Left lobe of liver (tissue), 2 donors: Measurements from ENCODE around the gene SOCS6. TPM values are rescaled to one million over a fixed set of nuclear protein-coding genes. Genes with fewer than 3 reads are reported as not detected.
"Not testable (repeated sequence)": the region's sequence is repeated elsewhere in the genome, so short reads cannot be mapped to it uniquely, and the experiment has no call there.

ENCODE experiments used
- ATAC-seq: fragments of 200-7000 bp; cut with Tn5 transposase; one replicate; pipeline ENCODE4 v1.9.1; 2020; ENCODE audit warnings: mild to moderate bottlenecking, moderate library complexity
- DNase-seq: peaks from one replicate; pipeline ENCODE4 v3.0.0-alpha.2; 2020; ENCODE audit warnings: low spot score
- total RNA-seq: library from RNA; stranded (reverse); gene quantifications from one replicate; pipeline ENCODE4 v1.2.1, GENCODE V29; 2021
- donor health status: DM: no; HTN: no; CAD: no; lungs with moderate emphysema.
- donor health status: DM: no; HTN: yes; CAD: no.

Gene SOCS6
- total RNA-seq, 1 donor from 2014 or later: 12.0 TPM

- no peak for DNase-seq
- ATAC-seq: no peak
Measured at GRCh38 chr18:70354771-70355170, 65.9 kb downstream of the SOCS6 start.

- ATAC-seq (no peak), DNase-seq (no peak)
Measured at GRCh38 chr18:70355620-70356385, 67.0 kb downstream of the SOCS6 start.

- not testable (repeated sequence) for ATAC-seq, DNase-seq
Measured at GRCh38 chr18:70358105-70358406, 69.2 kb downstream of the SOCS6 start.

- ATAC-seq: no peak
- DNase-seq: no peak
Measured at GRCh38 chr18:70359071-70359470, 70.2 kb downstream of the SOCS6 start.

GRCh38 chr18:70362258-70362657 lies 73.4 kb downstream of the SOCS6 start:
- DNase-seq: no peak
- peak; percentile 52 for ATAC-seq

GRCh38 chr18:70363861-70364260 lies 75.0 kb downstream of the SOCS6 start:
- ATAC-seq (peak; percentile 68), DNase-seq (no peak)

GRCh38 chr18:70365361-70365760 lies 76.5 kb downstream of the SOCS6 start:
- DNase-seq: no peak
- ATAC-seq: no peak

- no peak for ATAC-seq
- DNase-seq: no peak
Measured at GRCh38 chr18:70366174-70366573, 77.3 kb downstream of the SOCS6 start.

- DNase-seq (no peak), ATAC-seq (no peak)
Measured at GRCh38 chr18:70366670-70367069, 77.8 kb downstream of the SOCS6 start.

- not testable (repeated sequence) for DNase-seq, ATAC-seq
Measured at GRCh38 chr18:70367344-70367743, 78.5 kb downstream of the SOCS6 start.

- ATAC-seq (no peak), DNase-seq (no peak)
Measured at GRCh38 chr18:70368903-70369302, 80.1 kb downstream of the SOCS6 start.

- no peak for DNase-seq
- ATAC-seq: no peak
Measured at GRCh38 chr18:70370762-70371733, 82.2 kb downstream of the SOCS6 start.

GRCh38 chr18:70371908-70372307 lies 83.1 kb downstream of the SOCS6 start:
- no peak for ATAC-seq
- DNase-seq: no peak

- ATAC-seq: no peak
Measured at GRCh38 chr18:70372450-70373041, 83.7 kb downstream of the SOCS6 start.

GRCh38 chr18:70373042-70373519 lies 84.2 kb downstream of the SOCS6 start:
- no peak for DNase-seq
- no peak for ATAC-seq

More at GRCh38 chr18:70372450-70373041, 83.7 kb downstream of the SOCS6 start:
- DNase-seq: no peak

GRCh38 chr18:70374154-70374553 lies 85.3 kb downstream of the SOCS6 start:
- no peak for DNase-seq
- no peak for ATAC-seq

- ATAC-seq (peak; percentile 19), DNase-seq (no peak)
Measured at GRCh38 chr18:70376137-70376913, 87.5 kb downstream of the SOCS6 start.

GRCh38 chr18:70376914-70377258 lies 88.0 kb downstream of the SOCS6 start:
- peak; percentile 89 for ATAC-seq
- DNase-seq: peak; percentile 62

- ATAC-seq (peak; percentile 65), DNase-seq (peak; percentile 61)
Measured at GRCh38 chr18:70377317-70377799, 88.5 kb downstream of the SOCS6 start.
